Measurements from ENCODE around the gene LGALS9. TPM values are rescaled to one million over a fixed set of nuclear protein-coding genes. Genes with fewer than 3 reads are reported as not detected.

LGALS9 gene
- total and polyA plus RNA-seq, 2 experiments from 2014 or later: 0.48 to 0.73 TPM

GRCh38 chr17:27622986-27623385 is 8.0 kb upstream of the LGALS9 start:
- H3K27me3 ChIP-seq (ENCODE audit: insufficient read depth): no peaks in the 10 kb centered on the region
- H3K36me3 Mint-ChIP-seq (ENCODE audit: low read depth): peaks cover 29% of the 10 kb centered on the region
- H3K4me1 Mint-ChIP-seq: no peaks in the 10 kb centered on the region
- no peaks in the 10 kb centered on the region for H4K20me1 ChIP-seq (replicated peaks; ENCODE audit: insufficient read depth)
- no peak overlapping the region for H3K4me3 ChIP-seq
- TF ChIP-seq, protein P1, sequence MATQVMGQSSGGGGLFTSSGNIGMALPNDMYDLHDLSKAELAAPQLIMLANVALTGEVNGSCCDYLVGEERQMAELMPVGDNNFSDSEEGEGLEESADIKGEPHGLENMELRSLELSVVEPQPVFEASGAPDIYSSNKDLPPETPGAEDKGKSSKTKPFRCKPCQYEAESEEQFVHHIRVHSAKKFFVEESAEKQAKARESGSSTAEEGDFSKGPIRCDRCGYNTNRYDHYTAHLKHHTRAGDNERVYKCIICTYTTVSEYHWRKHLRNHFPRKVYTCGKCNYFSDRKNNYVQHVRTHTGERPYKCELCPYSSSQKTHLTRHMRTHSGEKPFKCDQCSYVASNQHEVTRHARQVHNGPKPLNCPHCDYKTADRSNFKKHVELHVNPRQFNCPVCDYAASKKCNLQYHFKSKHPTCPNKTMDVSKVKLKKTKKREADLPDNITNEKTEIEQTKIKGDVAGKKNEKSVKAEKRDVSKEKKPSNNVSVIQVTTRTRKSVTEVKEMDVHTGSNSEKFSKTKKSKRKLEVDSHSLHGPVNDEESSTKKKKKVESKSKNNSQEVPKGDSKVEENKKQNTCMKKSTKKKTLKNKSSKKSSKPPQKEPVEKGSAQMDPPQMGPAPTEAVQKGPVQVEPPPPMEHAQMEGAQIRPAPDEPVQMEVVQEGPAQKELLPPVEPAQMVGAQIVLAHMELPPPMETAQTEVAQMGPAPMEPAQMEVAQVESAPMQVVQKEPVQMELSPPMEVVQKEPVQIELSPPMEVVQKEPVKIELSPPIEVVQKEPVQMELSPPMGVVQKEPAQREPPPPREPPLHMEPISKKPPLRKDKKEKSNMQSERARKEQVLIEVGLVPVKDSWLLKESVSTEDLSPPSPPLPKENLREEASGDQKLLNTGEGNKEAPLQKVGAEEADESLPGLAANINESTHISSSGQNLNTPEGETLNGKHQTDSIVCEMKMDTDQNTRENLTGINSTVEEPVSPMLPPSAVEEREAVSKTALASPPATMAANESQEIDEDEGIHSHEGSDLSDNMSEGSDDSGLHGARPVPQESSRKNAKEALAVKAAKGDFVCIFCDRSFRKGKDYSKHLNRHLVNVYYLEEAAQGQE (IDR thresholded peaks at IDR 0.05; ENCODE audit: unreplicated experiment): no peak
- TF ChIP-seq CREB1 (CRISPR knock-in tag; IDR thresholded peaks at IDR 0.05; ENCODE audit: low read depth) (no peak), ZNF462 (CRISPR knock-in tag; IDR thresholded peaks at IDR 0.05) (no peak), EZH2phosphoT487 (IDR thresholded peaks at IDR 0.05; ENCODE audit: unreplicated experiment) (no peak), CTCF (conservative IDR thresholded peaks at IDR 0.05; ENCODE audit: low read depth in 2 of 2) (no peak), STAT1 (IDR thresholded peaks at IDR 0.05; ENCODE audit: unreplicated experiment) (no peak), NANOG (IDR thresholded peaks at IDR 0.05; ENCODE audit: borderline replicate concordance) (no peak), ZNF331 (CRISPR knock-in tag; IDR thresholded peaks at IDR 0.05; ENCODE audit: low read depth) (no peak), JUNB (IDR thresholded peaks at IDR 0.05; ENCODE audit: unreplicated experiment) (no peak), POLR2AphosphoS5 (IDR thresholded peaks at IDR 0.05; ENCODE audit: low read depth) (no peak), ETS1 (IDR thresholded peaks at IDR 0.05) (no peak), EZH2 (IDR thresholded peaks at IDR 0.05; ENCODE audit: low read depth, unreplicated experiment) (no peak), ZNF114 (CRISPR knock-in tag; IDR thresholded peaks at IDR 0.05) (no peak)
- no peak overlapping the region for H2AFZ ChIP-seq
- H3K4me2 ChIP-seq: no peak overlapping the region
- 0 out of 3 replicates have a peak, but pooled peaks cover 2% of the 10 kb centered on the region for H3K9me3 Mint-ChIP-seq
- H3K4me3 Mint-ChIP-seq: no peak overlapping the region
- peaks cover 7% of the 10 kb centered on the region; the same call in 1 of the 2 replicates for H3K36me3 ChIP-seq (ENCODE audit: insufficient read depth)
- H3K27me3 Mint-ChIP-seq (ENCODE audit: insufficient read depth, low read depth, poor library complexity): peaks cover 3% of the 10 kb centered on the region
- H3K79me2 ChIP-seq (replicated peaks; ENCODE audit: insufficient read depth): no peaks in the 10 kb centered on the region
- no peak for ATAC-seq
- no peaks in the 10 kb centered on the region for H3F3A ChIP-seq (replicated peaks; ENCODE audit: low read depth)
- H3K27ac ChIP-seq (ENCODE audit: low read depth): no peak overlapping the region
- H3K4me1 ChIP-seq (ENCODE audit: insufficient read depth): no peaks in the 10 kb centered on the region
- H3K9me2 ChIP-seq (ENCODE audit: insufficient read depth): no peaks in the 10 kb centered on the region
- H3K27ac Mint-ChIP-seq: no peak overlapping the region
- no peak for DNase-seq (ENCODE audit: low spot score)
